Activated T-cell treated with anti-CD3 and anti-CD28 coated beads for 24 hours (primary cell): ENCODE measurements around the gene CABCOCO1.
"Not testable (repeated sequence)": the region's sequence is repeated elsewhere in the genome, so short reads cannot be mapped to it uniquely, and the experiment has no call there.

ENCODE experiments used
- DNase-seq: peaks from one replicate; pipeline ENCODE4 v3.0.0-alpha.2; 2020; ENCODE audit warnings: low read depth

The CABCOCO1 gene

GRCh38 chr10:61712105-61712504, 49.4 kb downstream of the CABCOCO1 start:
- DNase-seq, result not testable (repeated sequence)

GRCh38 chr10:61719475-61719874, 56.7 kb downstream of the CABCOCO1 start:
- not testable (repeated sequence) for DNase-seq

GRCh38 chr10:61719906-61720305, 57.2 kb downstream of the CABCOCO1 start:
- DNase-seq, result no peak

DNA sequence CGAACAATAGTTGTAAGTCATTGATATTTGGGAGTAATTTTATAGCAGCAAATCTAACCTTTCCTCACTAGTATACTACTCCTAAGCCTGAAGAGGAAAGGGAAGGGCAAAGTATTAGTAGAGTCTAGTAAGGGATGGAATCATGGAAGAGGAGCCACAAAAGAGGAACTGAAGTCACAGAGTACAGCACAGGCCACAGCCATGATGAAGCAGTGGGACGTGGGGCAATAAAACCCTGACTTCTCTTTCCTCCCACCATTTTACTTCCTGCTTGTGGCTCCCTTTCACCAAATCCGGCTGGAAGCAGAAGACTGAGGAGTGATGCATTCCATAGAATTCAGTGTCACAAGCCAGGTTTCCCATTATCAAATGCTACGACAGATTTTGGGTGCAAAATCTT, 58.7 kb downstream of the CABCOCO1 start:
- DNase-seq, result no peak

DNA sequence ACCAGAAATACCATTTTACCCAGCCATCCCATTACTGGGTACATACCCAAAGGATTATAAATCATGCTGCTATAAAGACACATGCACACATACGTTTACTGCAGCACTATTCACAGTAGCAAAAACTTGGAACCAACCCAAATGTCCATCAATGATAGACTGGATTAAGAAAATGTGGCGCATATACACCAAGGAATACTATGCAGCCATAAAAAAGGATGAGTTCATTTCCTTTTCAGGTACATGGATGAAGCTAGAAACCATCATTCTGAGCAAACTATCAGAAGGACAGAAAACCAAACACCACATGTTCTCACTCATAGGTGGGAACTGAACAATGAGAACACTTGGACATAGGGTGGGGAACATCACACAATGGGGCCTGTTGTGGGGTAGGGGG, 62.5 kb downstream of the CABCOCO1 start:
- not testable (repeated sequence) for DNase-seq

DNA sequence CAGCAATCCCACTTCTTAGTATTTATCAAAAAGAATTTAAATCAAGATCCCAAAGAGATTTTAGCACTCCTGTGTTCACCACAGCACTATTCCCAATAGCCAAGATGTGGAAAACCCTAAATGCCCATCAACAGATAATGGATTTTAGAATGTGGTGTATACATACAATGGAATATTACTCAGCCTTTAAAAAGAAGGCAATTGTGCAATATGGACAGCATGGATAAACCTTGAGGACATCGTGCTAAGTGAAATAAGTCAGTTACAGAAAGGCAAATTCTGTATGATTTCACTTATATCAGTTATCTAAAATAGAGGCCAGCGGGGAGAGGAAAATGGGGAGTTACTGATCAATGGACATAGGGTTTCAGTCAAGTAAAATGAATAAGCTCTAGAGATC, 66.9 kb downstream of the CABCOCO1 start:
- no peak for DNase-seq

DNA sequence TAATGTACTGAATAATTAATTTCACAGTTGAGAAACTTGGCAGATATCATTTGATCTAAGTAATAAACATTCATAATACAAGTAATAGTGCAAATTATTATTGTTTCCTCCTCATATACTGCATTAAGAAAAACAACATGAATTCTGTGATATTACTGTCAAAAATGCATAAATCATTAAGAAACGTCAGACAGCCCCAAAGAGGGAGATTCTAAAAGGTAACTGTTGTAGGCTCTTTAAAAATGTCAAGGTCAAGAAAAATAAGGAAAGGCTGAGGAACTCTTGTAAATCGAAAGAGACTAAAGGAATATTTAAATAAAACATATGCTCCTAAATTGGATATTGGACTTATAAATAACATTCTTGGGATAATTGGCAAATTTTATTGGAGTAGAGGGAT, 67.9 kb downstream of the CABCOCO1 start:
- no peak for DNase-seq

GRCh38 chr10:61731638-61732037, 68.9 kb downstream of the CABCOCO1 start:
- no peak for DNase-seq

GRCh38 chr10:61732629-61733278, 70.0 kb downstream of the CABCOCO1 start:
- no peak for DNase-seq

DNA sequence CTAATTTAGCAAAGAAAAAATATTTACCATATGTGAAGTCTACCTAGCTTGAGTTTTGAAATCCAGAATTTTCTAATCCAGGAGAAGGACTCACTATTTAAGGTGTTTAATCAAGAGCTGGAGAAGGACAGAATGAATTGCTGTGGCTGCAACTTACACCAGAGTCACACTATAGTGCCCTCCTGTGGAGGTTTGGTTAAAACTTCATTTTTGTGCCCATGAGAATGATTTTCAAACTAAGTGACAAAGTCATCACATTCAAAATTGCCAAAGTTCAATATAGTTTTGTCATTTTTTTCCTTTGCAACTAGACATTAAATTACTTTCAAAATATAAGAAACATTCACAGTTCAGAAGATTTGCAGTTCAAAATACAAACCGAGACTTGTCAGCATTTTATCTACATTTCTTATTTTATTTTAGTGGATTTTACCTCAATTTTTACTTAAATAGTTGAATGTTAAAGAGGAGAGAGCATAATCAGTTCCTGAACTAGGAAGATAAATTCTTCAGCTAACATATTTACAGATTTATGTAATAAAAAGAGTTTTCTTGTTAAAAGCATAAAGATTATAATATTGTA, 70.7 kb downstream of the CABCOCO1 start:
- DNase-seq, result no peak

DNA sequence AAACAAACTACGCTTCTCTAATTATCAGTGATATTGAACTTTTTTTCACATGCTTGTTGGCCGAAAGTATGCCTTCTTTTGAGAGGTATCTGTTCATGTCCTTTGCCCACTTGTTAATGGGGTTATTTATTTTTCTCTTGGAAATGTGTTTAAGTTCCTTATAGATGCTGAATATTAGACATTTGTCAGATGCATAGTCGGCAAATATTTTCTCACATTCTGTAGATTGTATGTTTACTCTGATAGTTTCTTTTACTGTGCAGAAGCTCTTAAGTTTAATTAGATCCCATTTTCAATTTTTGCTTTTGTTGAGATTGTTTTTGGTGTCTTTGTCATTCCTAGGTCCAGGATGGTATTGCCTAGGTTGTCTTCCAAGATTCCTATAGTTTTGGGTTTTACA, 73.2 kb downstream of the CABCOCO1 start:
- DNase-seq, result no peak

GRCh38 chr10:61737455-61737854, 74.7 kb downstream of the CABCOCO1 start:
- DNase-seq, result not testable (repeated sequence)

- DNase-seq, result no peak
Measured at GRCh38 chr10:61742812-61743211, 80.1 kb downstream of the CABCOCO1 start.

DNA sequence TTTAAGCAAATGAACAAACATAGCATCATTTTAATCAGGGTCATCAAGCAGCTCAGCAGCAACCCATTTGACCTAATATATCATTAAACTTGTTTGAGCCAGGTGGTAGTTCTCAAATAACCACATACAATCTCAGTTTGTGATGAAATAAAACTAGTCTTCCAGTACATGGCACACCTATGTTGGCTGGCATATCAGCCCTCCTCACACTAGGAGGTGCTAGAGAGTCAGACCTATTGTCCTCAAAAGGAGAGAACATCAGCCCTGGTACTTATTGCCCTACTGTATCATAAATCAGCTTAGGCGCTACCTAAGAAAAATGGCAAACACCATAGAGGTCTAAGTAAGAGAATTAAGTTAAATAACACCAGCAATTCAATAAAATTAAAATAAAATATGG, 81.7 kb downstream of the CABCOCO1 start:
- no peak for DNase-seq

DNA sequence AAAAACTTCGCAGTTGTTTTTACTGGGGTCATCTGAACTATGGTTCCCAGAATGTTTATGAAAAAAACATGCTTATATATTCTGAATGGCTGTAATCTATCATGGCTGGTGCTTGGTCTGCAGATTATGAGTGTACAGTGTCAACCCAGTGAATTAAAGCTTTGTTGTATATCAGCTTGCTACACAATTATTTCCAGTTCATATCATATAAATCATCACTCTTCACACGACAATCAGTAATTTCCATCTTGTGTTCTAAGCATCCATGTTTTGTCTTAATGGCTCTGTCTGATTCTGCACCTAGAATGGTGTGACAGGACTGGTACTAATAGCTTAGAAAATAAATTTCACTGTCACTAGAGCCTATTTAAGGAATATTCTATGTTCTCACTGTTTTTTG, 83.6 kb downstream of the CABCOCO1 start:
- DNase-seq, result no peak

DNA sequence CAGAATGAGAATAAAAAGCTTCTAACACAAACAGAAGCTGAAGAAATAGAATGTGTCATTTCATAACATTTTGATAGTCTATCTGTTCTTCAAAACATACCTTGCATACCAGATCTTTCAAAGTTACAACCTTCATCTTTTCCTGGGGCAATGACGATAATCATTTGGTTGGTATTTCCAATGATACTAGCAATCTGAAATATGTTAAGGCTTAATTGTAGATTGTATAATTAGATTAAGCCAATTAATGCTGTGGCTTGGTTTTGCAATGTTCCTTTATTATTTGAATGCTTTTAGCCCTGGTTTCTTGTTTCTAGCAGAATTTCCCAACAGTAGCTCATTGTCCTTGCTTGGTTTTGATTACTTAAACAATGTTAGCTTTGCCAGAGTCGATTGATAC, 84.6 kb downstream of the CABCOCO1 start:
- no peak for DNase-seq

- no peak for DNase-seq
Measured at GRCh38 chr10:61749291-61749690, 86.6 kb downstream of the CABCOCO1 start.

DNA sequence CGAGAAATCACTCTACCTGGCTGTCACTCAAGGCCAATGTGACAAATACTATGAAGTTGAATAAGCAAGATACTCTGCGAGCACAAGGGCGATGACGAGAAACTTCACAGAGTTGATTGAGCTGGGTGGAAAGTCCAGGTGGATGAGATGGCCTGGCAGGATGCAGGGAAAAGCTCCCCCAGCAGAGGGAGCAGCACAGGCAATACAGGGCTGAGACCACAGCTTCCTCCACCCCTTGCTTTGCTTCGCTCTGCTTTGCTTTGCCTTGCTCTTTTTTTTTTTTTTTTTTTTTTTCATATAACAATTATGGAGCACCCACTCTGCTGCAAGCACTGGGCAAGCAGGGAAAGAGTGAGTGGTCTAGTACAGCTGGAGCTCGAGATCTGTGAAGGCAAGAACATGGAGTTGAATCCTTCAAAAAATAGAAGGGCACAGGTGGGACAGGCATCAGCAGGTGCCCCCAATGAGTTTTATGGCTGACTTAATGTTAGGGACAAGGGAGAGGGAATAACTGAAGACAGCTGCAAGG, 88.3 kb downstream of the CABCOCO1 start:
- peak; percentile 65 for DNase-seq

GRCh38 chr10:61751599-61751998, 88.9 kb downstream of the CABCOCO1 start:
- no peak for DNase-seq

DNA sequence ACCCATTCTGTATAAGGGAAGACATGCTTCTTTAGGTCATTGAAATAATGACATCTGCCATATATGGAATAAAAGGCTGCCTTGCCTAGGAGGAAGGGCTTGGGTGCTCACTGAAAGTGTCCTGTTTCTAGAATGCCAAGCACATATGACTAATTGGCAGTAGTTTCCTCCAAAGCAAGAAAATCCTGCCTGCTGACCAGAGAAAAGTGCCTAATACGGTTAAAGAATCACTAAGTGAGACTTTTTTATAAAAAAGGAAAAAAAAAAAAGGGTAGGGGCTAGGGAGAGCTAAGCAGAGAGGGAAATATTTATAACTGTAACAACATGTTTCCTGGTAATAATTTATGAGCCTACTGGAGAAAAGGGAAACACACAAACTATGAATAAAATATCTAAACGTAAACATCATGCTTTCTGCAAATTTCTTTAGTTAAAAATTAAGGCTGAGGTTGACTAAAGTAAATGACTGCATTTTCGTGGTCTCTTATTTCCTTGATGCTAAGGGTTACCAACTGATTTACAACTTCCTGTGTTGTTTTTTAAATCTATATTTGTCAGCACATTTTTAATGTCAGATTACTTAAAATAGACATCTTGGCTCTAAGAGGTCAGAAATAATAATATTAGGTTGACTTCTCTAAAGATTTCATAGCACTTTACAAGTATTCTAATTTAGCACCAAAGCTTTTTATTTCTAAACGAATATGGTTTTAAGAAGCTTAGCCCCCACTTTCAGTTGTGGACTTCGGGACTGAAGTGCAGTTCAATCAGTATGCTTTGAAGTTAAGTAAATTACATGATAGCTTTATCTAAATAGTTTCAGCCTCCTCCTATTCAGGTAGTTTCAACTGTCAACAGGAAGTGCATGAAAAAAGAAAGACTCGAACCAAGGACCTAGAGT, 89.6 kb downstream of the CABCOCO1 start:
- no peak for DNase-seq

- no peak for DNase-seq
Measured at GRCh38 chr10:61753453-61753852, 90.7 kb downstream of the CABCOCO1 start.

DNA sequence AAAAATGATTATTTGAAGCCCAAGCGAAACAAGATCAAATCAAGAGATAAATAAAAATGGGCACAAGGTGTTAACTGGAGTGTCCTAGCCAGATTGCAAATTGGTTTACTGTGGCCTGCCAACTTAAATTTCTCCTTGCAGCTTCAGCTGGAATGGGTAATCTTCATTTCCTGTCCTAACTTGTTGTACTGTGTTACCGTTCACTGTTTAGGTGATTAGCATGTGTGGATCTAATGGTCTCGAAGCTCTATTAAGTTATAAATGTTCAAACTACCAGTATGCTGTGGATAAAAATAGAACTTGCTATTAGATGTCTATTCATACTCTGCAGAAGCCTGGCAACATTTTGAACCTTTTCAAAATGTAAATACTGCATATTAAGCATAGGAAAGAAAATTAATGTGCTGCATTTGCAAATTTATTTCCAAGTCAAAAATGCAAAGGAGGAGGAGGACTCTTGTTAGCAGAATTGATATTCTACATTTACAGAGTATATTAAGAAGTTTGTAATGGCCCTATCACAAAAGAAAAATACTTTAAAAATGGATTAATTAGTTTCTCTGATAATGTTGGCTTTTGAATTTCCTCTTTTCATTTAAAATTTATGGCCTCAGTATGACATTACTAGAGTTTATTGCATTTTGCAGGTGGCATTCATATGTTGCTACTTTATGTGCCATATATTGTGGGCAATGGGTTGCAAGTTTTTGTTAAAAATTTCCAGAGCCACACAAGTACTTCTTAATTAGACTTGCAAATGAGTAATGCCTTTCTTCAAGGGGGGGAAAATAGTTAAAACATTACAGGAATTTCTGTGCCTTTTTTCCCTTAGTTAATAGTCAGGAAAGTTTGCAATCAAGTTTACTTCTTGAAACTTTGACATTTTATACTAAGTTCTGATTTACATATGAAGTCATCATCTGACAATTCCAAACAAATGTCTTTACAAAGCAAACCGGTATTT, 92.1 kb downstream of the CABCOCO1 start:
- no peak for DNase-seq
